Activated CD4-positive, alpha-beta T cell treated with anti-CD3 and anti-CD28 coated beads, Interleukin-2, Interleukin-6, amounts not matched to agents 100 ng/mL and 50 ng/mL, durations not matched to agents 16 hours and 8 hours (primary cell): Measurements from ENCODE around the gene HCFC1.
"Not testable (repeated sequence)": the region's sequence is repeated elsewhere in the genome, so short reads cannot be mapped to it uniquely, and the experiment has no call there.

Experiments used
- DNase-seq: peaks from one replicate; pipeline ENCODE4 v3.0.0-alpha.2; 2020

HCFC1 gene

GRCh38 chrX:154006947-154007346, 35.3 kb upstream of the HCFC1 start:
- no peak for DNase-seq

GRCh38 chrX:154004315-154004714, 32.7 kb upstream of the HCFC1 start:
- DNase-seq, result no peak

- peak; percentile 75 for DNase-seq
Measured at GRCh38 chrX:154002215-154002719, 30.6 kb upstream of the HCFC1 start.

- DNase-seq, result no peak
Measured at GRCh38 chrX:154000051-154000450, 28.4 kb upstream of the HCFC1 start.

GRCh38 chrX:153999359-154000037, 27.9 kb upstream of the HCFC1 start:
- DNase-seq, result no peak

- DNase-seq, result no peak
Measured at GRCh38 chrX:153995504-153995903, 23.9 kb upstream of the HCFC1 start.

GRCh38 chrX:153994398-153994797, 22.8 kb upstream of the HCFC1 start:
- DNase-seq, result not testable (repeated sequence)

- no peak for DNase-seq
Measured at GRCh38 chrX:153993978-153994377, 22.4 kb upstream of the HCFC1 start.

- DNase-seq, result no peak
Measured at GRCh38 chrX:153993079-153993478, 21.5 kb upstream of the HCFC1 start.

GRCh38 chrX:153992180-153992579, 20.6 kb upstream of the HCFC1 start:
- no peak for DNase-seq

- DNase-seq, result no peak
Measured at GRCh38 chrX:153991013-153991580, 19.5 kb upstream of the HCFC1 start.

GRCh38 chrX:153989973-153990655, 18.5 kb upstream of the HCFC1 start:
- no peak for DNase-seq

GRCh38 chrX:153988493-153988892, 16.9 kb upstream of the HCFC1 start:
- no peak for DNase-seq

- DNase-seq, result peak; percentile 58
Measured at GRCh38 chrX:153984351-153985178, 12.9 kb upstream of the HCFC1 start.

- no peak for DNase-seq
Measured at GRCh38 chrX:153983321-153983801, 11.7 kb upstream of the HCFC1 start.

- peak; percentile 90 for DNase-seq
Measured at GRCh38 chrX:153981771-153982533, 10.3 kb upstream of the HCFC1 start.

GRCh38 chrX:153981231-153981630, 9.6 kb upstream of the HCFC1 start:
- no peak for DNase-seq

- peak; percentile 45 for DNase-seq
Measured at GRCh38 chrX:153980394-153980793, 8.8 kb upstream of the HCFC1 start.

GRCh38 chrX:153974726-153975286, 3.2 kb upstream of the HCFC1 start:
- no peak for DNase-seq

GRCh38 chrX:153974003-153974725, 2.5 kb upstream of the HCFC1 start:
- peak; percentile 33 for DNase-seq
